Renal cortex interstitium (tissue), 11 donors: ENCODE measurements around the gene CCDC167. TPM values are rescaled to one million over a fixed set of nuclear protein-coding genes. Genes with fewer than 3 reads are reported as not detected.
"Not testable (repeated sequence)": the region's sequence is repeated elsewhere in the genome, so short reads cannot be mapped to it uniquely, and the experiment has no call there.

ENCODE experiments used
- DNase-seq, 11 donors: peaks; one replicate each; pipeline ENCODE4 v3.0.0-alpha.2; 2013; ENCODE audit warnings: low read depth in 9 of 11, low spot score in 4 of 11; ENCODE audit errors: extremely low read depth in 1 of 11
- polyA plus RNA-seq, 3 donors: library from polyadenylated mRNA; unstranded; fragments of 120-200 nt; gene quantifications; one replicate each; pipeline ENCODE4 v1.2.1, GENCODE V29; 2013; ENCODE audit not compliant: insufficient read length in 3 of 3

CCDC167 gene
- polyA plus RNA-seq, 3 donors, result 25.5 to 29.6 (median 29.5) TPM

- DNase-seq, result no peak
Measured at GRCh38 chr6:37456126-37456525, 43.6 kb downstream of the CCDC167 start.

- DNase-seq, result no peak
Measured at GRCh38 chr6:37454420-37455140, 45.1 kb downstream of the CCDC167 start.

DNA sequence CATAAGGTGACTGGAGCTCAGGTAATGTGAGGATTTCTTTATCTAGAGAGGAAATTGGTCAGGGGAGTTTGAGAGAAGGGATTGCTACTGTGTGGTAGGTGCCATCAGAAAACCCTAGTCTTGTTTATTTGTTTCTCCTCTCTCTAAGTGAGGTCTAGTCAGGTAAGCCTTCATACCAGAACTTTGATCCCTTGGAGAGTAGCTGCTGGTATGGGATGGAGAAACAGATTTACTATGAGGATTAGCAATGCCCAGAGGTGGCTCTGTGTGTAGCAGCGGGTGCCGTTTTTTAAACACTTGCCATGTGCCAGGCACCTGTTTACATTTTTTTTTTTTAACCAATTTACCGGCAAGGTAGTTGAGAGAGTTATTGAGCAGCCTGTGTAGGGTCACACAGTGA lies 47.2 kb downstream of the CCDC167 start:
- DNase-seq, result no peak

- DNase-seq, result no peak
Measured at GRCh38 chr6:37451441-37452193, 48.1 kb downstream of the CCDC167 start.

DNA sequence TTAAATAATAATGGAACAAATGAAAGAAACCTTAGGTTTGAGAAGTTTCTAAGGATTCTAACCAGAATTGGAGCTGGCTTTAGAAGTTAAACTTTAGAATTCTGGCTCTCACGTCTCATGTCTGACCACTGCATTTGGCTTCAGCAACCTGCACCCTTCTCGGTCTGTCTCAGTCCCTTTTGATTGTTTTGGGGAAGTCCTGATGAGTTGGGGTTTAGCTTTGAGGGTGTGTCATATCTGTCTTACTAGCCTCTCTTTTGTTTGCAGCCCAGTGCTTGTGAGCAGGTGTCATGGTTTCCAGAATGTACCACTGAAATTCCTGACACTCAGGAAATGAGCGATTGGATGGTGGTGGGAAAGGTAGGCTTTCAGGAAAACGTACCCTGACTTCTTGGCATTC lies 49.7 kb downstream of the CCDC167 start:
- no peak for DNase-seq

DNA sequence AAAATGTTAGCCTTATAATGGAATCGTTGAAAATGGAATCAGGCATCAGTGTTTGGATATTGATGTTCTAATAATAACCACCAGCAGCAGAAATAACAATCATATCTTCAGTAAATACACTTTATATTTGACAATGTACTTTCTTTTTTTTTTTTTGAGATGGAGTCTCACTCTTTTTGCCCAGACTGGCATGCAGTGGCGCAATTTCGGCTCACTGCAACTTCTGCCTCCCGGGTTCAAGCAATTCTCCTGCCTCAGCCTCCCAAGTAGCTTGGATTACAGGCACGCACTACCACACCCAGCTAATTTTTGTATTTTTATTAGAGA lies 56.5 kb downstream of the CCDC167 start:
- not testable (repeated sequence) for DNase-seq

GRCh38 chr6:37442416-37443215 lies 57.1 kb downstream of the CCDC167 start:
- DNase-seq, result no peak

- DNase-seq, result no peak
Measured at GRCh38 chr6:37441651-37442050, 58.0 kb downstream of the CCDC167 start.

DNA sequence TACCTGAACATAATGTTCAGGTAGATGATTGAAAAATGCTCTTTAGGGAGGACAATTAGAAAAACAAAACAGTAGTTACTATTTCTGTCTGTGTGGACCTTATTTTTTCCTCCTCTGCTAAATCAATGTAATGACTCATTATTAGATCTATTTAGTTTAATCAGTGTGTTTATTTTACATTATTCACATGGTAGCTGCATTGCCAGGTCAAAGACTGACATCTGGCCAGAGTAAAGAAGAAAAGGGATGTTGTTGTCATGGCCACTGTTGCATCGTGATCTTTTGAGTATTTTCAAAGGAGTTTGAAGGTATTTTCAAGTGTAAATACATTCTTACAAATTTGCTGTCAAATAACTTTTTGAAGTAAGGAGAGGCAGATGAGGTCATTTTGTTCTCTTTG lies 60.8 kb downstream of the CCDC167 start:
- DNase-seq, result no peak

GRCh38 chr6:37435816-37436215 lies 63.9 kb downstream of the CCDC167 start:
- no peak for DNase-seq

DNA sequence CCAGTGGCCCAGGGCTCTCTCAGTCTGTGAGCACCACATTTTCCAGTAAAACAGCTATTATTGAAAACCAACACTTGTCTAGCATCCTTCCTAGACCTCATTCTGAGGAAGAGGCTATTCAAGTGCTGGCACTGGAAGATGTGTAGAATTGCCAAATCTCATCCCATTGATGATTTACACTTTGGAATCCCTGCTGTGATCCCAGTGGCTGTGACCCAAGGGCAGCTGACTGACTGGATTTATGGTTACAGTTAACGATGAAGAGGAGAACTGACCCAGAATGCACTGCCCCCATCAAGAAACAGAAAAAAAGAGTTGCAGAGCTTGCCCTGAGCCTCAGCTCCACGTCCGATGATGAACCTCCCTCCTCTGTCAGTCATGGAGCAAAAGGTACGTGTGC lies 64.3 kb downstream of the CCDC167 start:
- no peak for DNase-seq

GRCh38 chr6:37433657-37434271 lies 65.9 kb downstream of the CCDC167 start:
- peak in 3 of 11 donors; percentile 0 to 20 (median 13) for DNase-seq

Other genes starting within 250 kb of the CCDC167 start
- gene TBC1D22B, start 242.1 kb downstream of the CCDC167 start, polyA plus RNA-seq, result 10 to 100 TPM; 13.4 to 14.4 (median 14.0) TPM
- gene TMEM217, start 241.7 kb downstream of the CCDC167 start, polyA plus RNA-seq, result 1 to 10 TPM; 1.0 to 2.5 (median 2.1) TPM
- 10 to 100 TPM; 26.2 to 32.3 (median 31.1) TPM for gene RNF8, start 145.9 kb downstream of the CCDC167 start, polyA plus RNA-seq
- 10 to 100 TPM; 44.9 to 53.3 (median 46.6) TPM for gene CMTR1, start 66.7 kb downstream of the CCDC167 start, polyA plus RNA-seq
- gene MDGA1, start 198.0 kb upstream of the CCDC167 start, polyA plus RNA-seq, result 1 to 10 TPM; 2.5 to 4.1 (median 2.8) TPM